IMR-90 (cell line): Measurements from ENCODE around the gene SARS1. TPM values are rescaled to one million over a fixed set of nuclear protein-coding genes. Genes with fewer than 3 reads are reported as not detected.

Experiments
- ATAC-seq: fragments of 200-7000 bp; cut with Tn5 transposase; 2 replicates; pipeline ENCODE4 v1.9.1; 2020; ENCODE audit warnings: low read depth, mild to moderate bottlenecking, moderate library complexity
- BruUV-seq: library from RNA; stranded (reverse); fragments of 400-500 nt; replicated peaks from 2 replicates; lab custom pipeline; 2021; lab: Mats Ljungman, UMichigan
- CTCF ChIA-PET: fragments of 300-600 bp; formaldehyde crosslinking; extraction: SDS; loops from one replicate; lab custom pipeline; 2021; ENCODE audit warnings: antibody characterized with exemption; lab: Yijun Ruan, JAX
- POLR2A ChIA-PET: fragments of 300-600 bp; sonication (Branson Sonifier 250); formaldehyde crosslinking; loops from one replicate; lab custom pipeline; 2022; ENCODE audit warnings: antibody characterized with exemption; ENCODE audit not compliant: unreplicated experiment; lab: Charles Lee
- DNase-seq: peaks from one replicate; pipeline ENCODE4 v3.0.0; 2013
- H2AFZ ChIP-seq: replicated peaks from 2 replicates; pipeline ENCODE3; 2013; ENCODE audit warnings: low read length, mild to moderate bottlenecking; ENCODE audit not compliant: poor library complexity
- H2AK5ac ChIP-seq: 2 replicates; pipeline ENCODE4 v1.6.1; 2013; ENCODE audit warnings: low read depth, low read length, inconsistent platforms
- H2AK9ac ChIP-seq: replicated peaks from 2 replicates; pipeline ENCODE3; 2013; ENCODE audit warnings: mild to moderate bottlenecking, low read depth, low read length, moderate library complexity; ENCODE audit not compliant: poor library complexity
- H2BK120ac ChIP-seq: 2 replicates; pipeline ENCODE4 v1.6.1; 2013; ENCODE audit warnings: low read depth, low read length, inconsistent platforms
- H2BK15ac ChIP-seq: 3 replicates; pipeline ENCODE4 v1.6.1; 2013; ENCODE audit warnings: low read depth, low read length, inconsistent platforms
- H2BK20ac ChIP-seq: 2 replicates; pipeline ENCODE4 v1.6.1; 2013; ENCODE audit warnings: low read depth, mild to moderate bottlenecking, inconsistent platforms, low read length, moderate library complexity
- H2BK5ac ChIP-seq: 2 replicates; pipeline ENCODE4 v1.6.1; 2013; ENCODE audit warnings: mild to moderate bottlenecking, low read depth, low read length, inconsistent platforms; ENCODE audit not compliant: poor library complexity, severe bottlenecking
- H3K14ac ChIP-seq: replicated peaks from 2 replicates; pipeline ENCODE4 v1.6.1; 2013; ENCODE audit warnings: low read depth, low read length, inconsistent platforms
- H3K18ac ChIP-seq: 2 replicates; pipeline ENCODE4 v1.6.1; 2013; ENCODE audit warnings: low read depth, low read length, control low read depth
- H3K23ac ChIP-seq: 2 replicates; pipeline ENCODE4 v1.6.1; 2013; ENCODE audit warnings: low read depth, low read length, inconsistent platforms
- H3K27ac ChIP-seq: 2 replicates; pipeline ENCODE4 v1.5.1; 2013; ENCODE audit warnings: mild to moderate bottlenecking, control low read depth, low read length; ENCODE audit not compliant: insufficient read depth
- H3K27me3 ChIP-seq: 2 replicates; pipeline ENCODE4 v1.6.1; 2013; ENCODE audit warnings: low read length; ENCODE audit not compliant: control insufficient read depth, insufficient read depth
- H3K36me3 ChIP-seq: 2 replicates; pipeline ENCODE4 v1.6.1; 2013; ENCODE audit warnings: low read length, mixed read lengths; ENCODE audit not compliant: control insufficient read depth, insufficient read depth
- H3K4ac ChIP-seq: 2 replicates; pipeline ENCODE4 v1.6.1; 2013; ENCODE audit warnings: low read depth, low read length, inconsistent platforms
- H3K4me1 ChIP-seq: 2 replicates; pipeline ENCODE4 v1.6.1; 2013; ENCODE audit warnings: low read length, mixed read lengths; ENCODE audit not compliant: control insufficient read depth, insufficient read depth
- H3K4me2 ChIP-seq: 2 replicates; pipeline ENCODE4 v1.6.1; 2013; ENCODE audit warnings: low read depth, mild to moderate bottlenecking, control low read depth, low read length, moderate library complexity
- H3K4me3 ChIP-seq: 2 replicates; pipeline ENCODE4 v1.5.1; 2013; ENCODE audit warnings: low read depth, mild to moderate bottlenecking, control low read depth, low read length, moderate library complexity; ENCODE audit not compliant: insufficient read depth
- H3K56ac ChIP-seq: 2 replicates; pipeline ENCODE4 v1.6.1; 2013; ENCODE audit warnings: low read length, inconsistent platforms; ENCODE audit not compliant: insufficient read depth; ENCODE audit errors: extremely low read depth
- H3K79me1 ChIP-seq, 2 experiments: 2 replicates each; pipeline ENCODE4 v1.6.1; 2013; ENCODE audit warnings: low read length in 2 of 2, inconsistent platforms in 1 of 2, low read depth in 1 of 2
- H3K9ac ChIP-seq: 2 replicates; pipeline ENCODE4 v1.6.1; 2013; ENCODE audit warnings: low read depth, low read length, control low read depth
- H3K9me1 ChIP-seq: 2 replicates; pipeline ENCODE4 v1.6.1; 2013; ENCODE audit warnings: low read length, inconsistent platforms; ENCODE audit not compliant: insufficient read depth
- H3K9me3 ChIP-seq: 2 replicates; pipeline ENCODE4 v1.6.1; 2013; ENCODE audit warnings: low read length; ENCODE audit not compliant: control insufficient read depth, insufficient read depth
- H4K20me1 ChIP-seq: 2 replicates; pipeline ENCODE4 v1.6.1; 2013; ENCODE audit warnings: low read length, inconsistent platforms; ENCODE audit not compliant: insufficient read depth
- H4K5ac ChIP-seq: 2 replicates; pipeline ENCODE4 v1.6.1; 2013; ENCODE audit warnings: mild to moderate bottlenecking, low read depth, low read length, control low read depth
- H4K8ac ChIP-seq, 2 experiments: 2 replicates each; pipeline ENCODE4 v1.6.1; 2013; ENCODE audit warnings: low read depth in 2 of 2, low read length in 2 of 2, control low read depth in 1 of 2, inconsistent platforms in 1 of 2
- H4K91ac ChIP-seq: 2 replicates; pipeline ENCODE4 v1.6.1; 2013; ENCODE audit warnings: low read depth, low read length, inconsistent platforms; ENCODE audit not compliant: insufficient read depth
- BHLHE40 ChIP-seq: fragments of 150-350 bp; IDR thresholded peaks from 2 replicates; pipeline ENCODE4 v1.6.1; 2016; ENCODE audit warnings: mild to moderate bottlenecking, low read depth, low read length
- CEBPB ChIP-seq: IDR thresholded peaks from 2 replicates; pipeline ENCODE4 v1.6.1; 2012; ENCODE audit warnings: low read depth, low read length, improper control_type of control experiment
- CHD1 ChIP-seq: IDR thresholded peaks from 2 replicates; pipeline ENCODE4 v1.6.1; 2012; ENCODE audit warnings: low read depth, low read length, improper control_type of control experiment
- FOS ChIP-seq: fragments of 150-350 bp; IDR thresholded peaks from 2 replicates; pipeline ENCODE4 v1.6.1; 2016; ENCODE audit warnings: low read depth, low read length
- MAFK ChIP-seq: IDR thresholded peaks from 2 replicates; pipeline ENCODE4 v1.6.1; 2012; ENCODE audit warnings: low read depth, low read length, improper control_type of control experiment
- MAZ ChIP-seq: IDR thresholded peaks from 2 replicates; pipeline ENCODE4 v1.6.1; 2012; ENCODE audit warnings: low read depth, mild to moderate bottlenecking, low read length, improper control_type of control experiment, moderate library complexity, borderline replicate concordance
- MXI1 ChIP-seq: IDR thresholded peaks from 2 replicates; pipeline ENCODE4 v1.6.1; 2012; ENCODE audit warnings: low read depth, mild to moderate bottlenecking, low read length, moderate library complexity, borderline replicate concordance
- NFE2L2 ChIP-seq: fragments of 150-350 bp; IDR thresholded peaks from 2 replicates; pipeline ENCODE4 v1.6.1; 2016; ENCODE audit warnings: low read depth, mild to moderate bottlenecking, low read length
- POLR2A ChIP-seq: IDR thresholded peaks from 2 replicates; pipeline ENCODE4 v1.6.1; 2012; ENCODE audit warnings: mild to moderate bottlenecking, low read depth, low read length
- RAD21 ChIP-seq: IDR thresholded peaks from 2 replicates; pipeline ENCODE4 v1.6.1; 2012; ENCODE audit warnings: low read length, improper control_type of control experiment
- RCOR1 ChIP-seq: IDR thresholded peaks from 2 replicates; pipeline ENCODE4 v1.6.1; 2012; ENCODE audit warnings: mild to moderate bottlenecking, low read length, improper control_type of control experiment; ENCODE audit not compliant: insufficient replicate concordance
- RFX5 ChIP-seq: IDR thresholded peaks from 2 replicates; pipeline ENCODE4 v1.8.0; 2012; ENCODE audit warnings: low read depth, mild to moderate bottlenecking, low read length, moderate library complexity
- SMC3 ChIP-seq: fragments of 150-350 bp; IDR thresholded peaks from 2 replicates; pipeline ENCODE4 v1.6.1; 2016; ENCODE audit warnings: low read depth, mild to moderate bottlenecking, antibody characterized with exemption, low read length, moderate library complexity
- WGBS, 2 experiments: methylation state at CpG; one replicate each; pipeline versions ENCODE4 v1.1.5 to v1.1.7; 2013; ENCODE audit warnings: missing lambda C conversion rate in 2 of 2; ENCODE audit not compliant: insufficient read length in 1 of 2; ENCODE audit errors: extremely low coverage in 2 of 2; 5-methylcytosine and 5-hydroxymethylcytosine counted together
- dilution Hi-C: fragments of 300-500 bp; cut with HindIII; formaldehyde crosslinking; loops from one replicate; pipeline ENCODE4 v1.14.3; 2018; ENCODE audit warnings: low sequenced_read_pairs; ENCODE audit not compliant: unreplicated experiment
- in situ Hi-C: fragments of 300-500 bp; cut with MboI; formaldehyde crosslinking; loops from 3 replicates; pipeline ENCODE4 v1.14.3; 2019; ENCODE audit warnings: low sequenced_read_pairs, inconsistent platforms, mixed read lengths
- intact Hi-C: fragments of 100-400 bp; cut with micrococcal nuclease; formaldehyde crosslinking; loops from 2 replicates; pipeline ENCODE4 v1.10.0; 2022
- polyA plus RNA-seq, 3 experiments: library from polyadenylated mRNA; depleted of rRNA; stranded (reverse); fragments of >200 nt; gene quantifications; 2 replicates each; pipeline ENCODE4 v1.2.3, GENCODE V29; 2012; ENCODE audit warnings: low replicate concordance in 1 of 3
- total RNA-seq: library from RNA; depleted of rRNA; stranded (reverse); fragments of >200 nt; gene quantifications from 2 replicates; pipeline ENCODE4 v1.2.3, GENCODE V29; 2012
- TF ChIP-seq, protein P1 (sequence below): fragments of 150-350 bp; IDR thresholded peaks from 2 replicates; pipeline ENCODE4 v1.6.1; 2017; ENCODE audit warnings: mild to moderate bottlenecking, antibody characterized with exemption, low read length, low read depth
- TF ChIP-seq, protein P2 (sequence below): conservative IDR thresholded peaks from 2 replicates; pipeline ENCODE4 v1.5.1; 2012; ENCODE audit warnings: mild to moderate bottlenecking, low read depth, low read length, improper control_type of control experiment
- TF ChIP-seq, protein P3 (sequence below): fragments of 150-350 bp; IDR thresholded peaks from 2 replicates; pipeline ENCODE4 v1.6.1; 2016; ENCODE audit warnings: low read depth, mild to moderate bottlenecking, low read length, moderate library complexity, borderline replicate concordance

SARS1 gene
- total and polyA plus RNA-seq, 2 of the 4 experiments (the other 2 are of a cell fraction) = 231 to 348 TPM

DNA sequence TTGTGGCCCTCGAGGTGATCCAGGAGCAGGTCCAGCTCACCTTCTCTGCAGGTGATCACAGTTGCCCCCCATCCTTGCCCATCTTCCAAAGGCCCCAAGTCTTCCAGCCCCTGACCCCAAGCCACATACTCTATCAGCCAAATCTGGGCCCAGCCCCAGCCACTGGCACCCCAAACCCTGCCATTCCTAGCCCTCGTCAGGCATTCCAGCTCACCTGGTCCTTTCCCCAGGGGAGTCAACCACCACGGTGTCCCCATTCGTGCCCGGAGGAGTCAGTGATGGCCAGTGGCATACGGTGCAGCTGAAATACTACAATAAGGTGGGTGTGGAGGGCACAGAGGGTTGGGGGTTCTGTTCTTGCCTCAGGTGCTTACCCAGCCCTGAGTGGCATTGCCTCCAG, 47.9 kb downstream of the SARS1 start:
- intact Hi-C loops = loop anchor here (5.0 kb wide), 1 partner anchor 271 kb away; no protein-coding TSS in a partner anchor
- H3K23ac ChIP-seq = no peak overlapping the region
- no peak overlapping the region for H2BK15ac ChIP-seq
- no peak overlapping the region for H2BK5ac ChIP-seq
- TF ChIP-seq, protein P1, sequence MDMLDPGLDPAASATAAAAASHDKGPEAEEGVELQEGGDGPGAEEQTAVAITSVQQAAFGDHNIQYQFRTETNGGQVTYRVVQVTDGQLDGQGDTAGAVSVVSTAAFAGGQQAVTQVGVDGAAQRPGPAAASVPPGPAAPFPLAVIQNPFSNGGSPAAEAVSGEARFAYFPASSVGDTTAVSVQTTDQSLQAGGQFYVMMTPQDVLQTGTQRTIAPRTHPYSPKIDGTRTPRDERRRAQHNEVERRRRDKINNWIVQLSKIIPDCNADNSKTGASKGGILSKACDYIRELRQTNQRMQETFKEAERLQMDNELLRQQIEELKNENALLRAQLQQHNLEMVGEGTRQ = no peak
- no peak for TF ChIP-seq BHLHE40
- TF ChIP-seq RFX5 = no peak
- TF ChIP-seq, protein P2, sequence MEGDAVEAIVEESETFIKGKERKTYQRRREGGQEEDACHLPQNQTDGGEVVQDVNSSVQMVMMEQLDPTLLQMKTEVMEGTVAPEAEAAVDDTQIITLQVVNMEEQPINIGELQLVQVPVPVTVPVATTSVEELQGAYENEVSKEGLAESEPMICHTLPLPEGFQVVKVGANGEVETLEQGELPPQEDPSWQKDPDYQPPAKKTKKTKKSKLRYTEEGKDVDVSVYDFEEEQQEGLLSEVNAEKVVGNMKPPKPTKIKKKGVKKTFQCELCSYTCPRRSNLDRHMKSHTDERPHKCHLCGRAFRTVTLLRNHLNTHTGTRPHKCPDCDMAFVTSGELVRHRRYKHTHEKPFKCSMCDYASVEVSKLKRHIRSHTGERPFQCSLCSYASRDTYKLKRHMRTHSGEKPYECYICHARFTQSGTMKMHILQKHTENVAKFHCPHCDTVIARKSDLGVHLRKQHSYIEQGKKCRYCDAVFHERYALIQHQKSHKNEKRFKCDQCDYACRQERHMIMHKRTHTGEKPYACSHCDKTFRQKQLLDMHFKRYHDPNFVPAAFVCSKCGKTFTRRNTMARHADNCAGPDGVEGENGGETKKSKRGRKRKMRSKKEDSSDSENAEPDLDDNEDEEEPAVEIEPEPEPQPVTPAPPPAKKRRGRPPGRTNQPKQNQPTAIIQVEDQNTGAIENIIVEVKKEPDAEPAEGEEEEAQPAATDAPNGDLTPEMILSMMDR = no peak
- no peak for TF ChIP-seq CEBPB
- TF ChIP-seq RAD21 = no peak
- TF ChIP-seq FOS = no peak
- no peak for TF ChIP-seq NFE2L2
- TF ChIP-seq POLR2A = no peak
- no peak for TF ChIP-seq MAZ
- no peak for TF ChIP-seq MAFK
- no peak for TF ChIP-seq SMC3
- TF ChIP-seq, protein P3, sequence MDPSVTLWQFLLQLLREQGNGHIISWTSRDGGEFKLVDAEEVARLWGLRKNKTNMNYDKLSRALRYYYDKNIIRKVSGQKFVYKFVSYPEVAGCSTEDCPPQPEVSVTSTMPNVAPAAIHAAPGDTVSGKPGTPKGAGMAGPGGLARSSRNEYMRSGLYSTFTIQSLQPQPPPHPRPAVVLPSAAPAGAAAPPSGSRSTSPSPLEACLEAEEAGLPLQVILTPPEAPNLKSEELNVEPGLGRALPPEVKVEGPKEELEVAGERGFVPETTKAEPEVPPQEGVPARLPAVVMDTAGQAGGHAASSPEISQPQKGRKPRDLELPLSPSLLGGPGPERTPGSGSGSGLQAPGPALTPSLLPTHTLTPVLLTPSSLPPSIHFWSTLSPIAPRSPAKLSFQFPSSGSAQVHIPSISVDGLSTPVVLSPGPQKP = no peak
- no peak for TF ChIP-seq MXI1
- no peak for TF ChIP-seq CHD1
- TF ChIP-seq RCOR1 = no peak
- no peak overlapping the region for H3K4ac ChIP-seq
- H3K9ac ChIP-seq = no peak overlapping the region
- H3K56ac ChIP-seq = no peak overlapping the region
- no peaks in the 10 kb centered on the region for H4K20me1 ChIP-seq
- no peaks in the 10 kb centered on the region for H3K36me3 ChIP-seq
- H3K4me2 ChIP-seq = no peak overlapping the region
- dilution Hi-C loops = no loop called here
- H3K27me3 ChIP-seq = no peaks in the 10 kb centered on the region
- H3K18ac ChIP-seq = no peak overlapping the region
- ATAC-seq = no peak
- CTCF ChIA-PET = interaction anchor here (1.6 kb wide), 1 partner anchor 138 kb away, joined by 4 read pairs; no protein-coding TSS in a partner anchor
- no peaks in the 10 kb centered on the region for H3K4me1 ChIP-seq
- no peak overlapping the region for H3K27ac ChIP-seq
- no TSS peak for BruUV-seq
- H3K9me3 ChIP-seq = no peaks in the 10 kb centered on the region
- POLR2A ChIA-PET = no interaction called here
- H3K9me1 ChIP-seq = no peaks in the 10 kb centered on the region; the same call in 1 of the 2 replicates
- no peaks in the 10 kb centered on the region for H3K79me1 ChIP-seq
- H2BK20ac ChIP-seq = no peak overlapping the region
- no peak overlapping the region for H4K5ac ChIP-seq
- no peak overlapping the region for H2BK120ac ChIP-seq
- no peak overlapping the region for H3K14ac ChIP-seq
- H2AK9ac ChIP-seq = peak overlapping the region; percentile 48
- in situ Hi-C loops = loop anchor here (10.0 kb wide), 1 partner anchor 273 kb away; the partner anchor contains the start of gene GPR61
- H2AK5ac ChIP-seq = no peak overlapping the region
- DNase-seq = no peak
- no peak overlapping the region for H2AFZ ChIP-seq
- H3K4me3 ChIP-seq = no peak overlapping the region
- no peak overlapping the region for H4K8ac ChIP-seq
- H4K91ac ChIP-seq = no peak overlapping the region
- 100% methylated on average over 1 of the region's 6 CpGs; no CpG with 5 or more reads in 1 of the 2 experiments for WGBS, 2 experiments
